ENCODE data around the gene LEPROT.

LEPROT gene

GRCh38 chr1:65477414-65478378 is 57.2 kb downstream of the LEPROT start:
- no peak for DNase-seq (ENCODE audit: low spot score)

- no peak for DNase-seq (ENCODE audit: low spot score)
Measured at GRCh38 chr1:65478379-65479026, 58.0 kb downstream of the LEPROT start.

GRCh38 chr1:65479554-65480204 is 59.2 kb downstream of the LEPROT start:
- no peak for DNase-seq (ENCODE audit: low spot score)

DNA sequence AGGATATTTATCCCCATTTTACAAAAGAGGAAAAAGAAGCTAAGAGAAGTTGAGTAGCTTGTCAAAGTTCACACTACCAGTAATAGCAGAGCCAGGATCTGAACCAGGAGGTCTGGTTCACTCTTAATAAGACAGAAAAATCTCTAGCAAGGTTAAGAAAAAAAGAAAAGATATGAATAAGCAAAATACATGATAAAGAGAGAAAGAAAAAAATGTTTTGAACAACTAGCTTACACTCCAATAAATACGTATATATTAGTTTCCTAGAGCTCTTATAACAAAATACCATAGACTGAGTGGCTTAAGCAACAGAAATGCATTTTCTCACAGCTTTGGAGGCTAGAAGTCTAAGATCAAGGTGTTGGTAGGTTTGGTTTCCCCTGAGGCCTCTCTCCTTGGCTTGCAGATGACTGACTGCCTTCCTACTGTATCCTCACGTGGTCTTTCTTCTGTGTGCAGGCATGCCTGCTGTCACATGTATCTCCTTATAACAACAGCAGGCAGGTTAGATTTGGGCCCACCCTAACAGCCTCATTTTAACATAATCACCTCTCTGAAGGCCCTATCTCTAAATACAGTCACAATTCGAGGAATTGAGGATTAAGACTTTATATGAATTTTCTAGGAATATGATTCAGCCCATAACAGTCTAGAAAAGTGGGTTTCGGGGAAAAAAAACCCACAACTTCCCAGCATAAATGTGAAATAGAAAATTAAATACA is 60.4 kb downstream of the LEPROT start:
- DNase-seq (ENCODE audit: low spot score): no peak

- no peak for DNase-seq (ENCODE audit: low spot score)
Measured at GRCh38 chr1:65483993-65484754, 63.7 kb downstream of the LEPROT start.

Measured in CD4-positive, alpha-beta T cell treated with Interleukin-6 at 100 ng/mL for 8 hours (primary cell).